Prostate gland (tissue), 2 donors: Measurements from ENCODE around the gene TEC. TPM values are rescaled to one million over a fixed set of nuclear protein-coding genes. Genes with fewer than 3 reads are reported as not detected.

Experiments used
- DNase-seq: peaks from one replicate; pipeline ENCODE4 v3.0.0-alpha.2; 2019; ENCODE audit warnings: low spot score
- H3K27ac ChIP-seq, 2 donors: fragments of 200-600 bp; sonication (generic); 2 replicates each; pipeline ENCODE4 v1.5.1; 2017 to 2019
- H3K27me3 ChIP-seq: fragments of 200-600 bp; sonication (generic); replicated peaks from 2 replicates; pipeline ENCODE4 v1.5.1; 2019; ENCODE audit not compliant: insufficient read depth
- H3K36me3 ChIP-seq, 2 donors: fragments of 200-600 bp; sonication (generic); 1 replicate in 1 of 2; 2 replicates in 1 of 2; pipeline versions ENCODE4 v1.5.1 to v1.8.1; 2017 to 2019
- H3K4me1 ChIP-seq: fragments of 200-600 bp; sonication (generic); replicated peaks from 2 replicates; pipeline ENCODE4 v1.5.1; 2019
- H3K4me3 ChIP-seq, 2 donors: fragments of 200-600 bp; sonication (generic); 2 replicates each; pipeline ENCODE4 v1.5.1; 2017 to 2019
- H3K9me3 ChIP-seq: fragments of 200-600 bp; sonication (generic); 2 replicates; pipeline ENCODE4 v1.5.1; 2017
- CTCF ChIP-seq, 4 experiments: fragments of 200-600 bp in 2 of 4; fragments of 450-650 bp in 2 of 4; sonication (generic) in 2 of 4; IDR thresholded peaks; 1 replicate in 3 of 4; 2 replicates in 1 of 4; pipeline ENCODE4 v1.5.1; 2016 to 2019; ENCODE audit warnings: antibody characterized with exemption in 4 of 4, mild to moderate bottlenecking in 2 of 4, moderate library complexity in 2 of 4
- POLR2A ChIP-seq: fragments of 450-650 bp; IDR thresholded peaks from one replicate; pipeline ENCODE4 v1.6.1; 2016; ENCODE audit warnings: antibody characterized with exemption, mild to moderate bottlenecking
- POLR2AphosphoS5 ChIP-seq: sonication (generic); formaldehyde crosslinking; IDR thresholded peaks from one replicate; pipeline ENCODE4 v1.6.1; 2017; ENCODE audit warnings: antibody characterized with exemption
- WGBS: methylation state at CpG from one replicate; pipeline ENCODE4 v1.1.5; 2018; 5-methylcytosine and 5-hydroxymethylcytosine counted together
- intact Hi-C: fragments of 100-400 bp; cut with DNase I; formaldehyde crosslinking; loops from one replicate; pipeline ENCODE4 v1.14.2; 2022
- total RNA-seq, 2 donors: library from RNA; depleted of rRNA; stranded (reverse); fragments of >200 nt; gene quantifications; one replicate each; pipeline ENCODE4 v1.1.0, GENCODE V29; 2016

The TEC gene
- total RNA-seq, 2 donors from 2014 or later, result 0.96 to 6.4 TPM

- no peaks in the 10 kb centered on the region for H3K9me3 ChIP-seq
- H3K4me1 ChIP-seq, result no peaks in the 10 kb centered on the region
- H3K36me3 ChIP-seq, result no peaks in the 10 kb centered on the region
- intact Hi-C loops, result no loop called here
- DNase-seq, result no peak
- TF ChIP-seq POLR2AphosphoS5 (no peak), POLR2A (no peak), CTCF (IDR thresholded peaks at IDR 0.05) (no peak)
- WGBS, result 75% methylated on average over 1 of the region's 1 CpG
- no peaks in the 10 kb centered on the region for H3K27me3 ChIP-seq
- H3K4me3 ChIP-seq, result no peak overlapping the region
- no peak overlapping the region for H3K27ac ChIP-seq
Measured at GRCh38 chr4:48248559-48248953, 21.1 kb downstream of the TEC start.

DNA sequence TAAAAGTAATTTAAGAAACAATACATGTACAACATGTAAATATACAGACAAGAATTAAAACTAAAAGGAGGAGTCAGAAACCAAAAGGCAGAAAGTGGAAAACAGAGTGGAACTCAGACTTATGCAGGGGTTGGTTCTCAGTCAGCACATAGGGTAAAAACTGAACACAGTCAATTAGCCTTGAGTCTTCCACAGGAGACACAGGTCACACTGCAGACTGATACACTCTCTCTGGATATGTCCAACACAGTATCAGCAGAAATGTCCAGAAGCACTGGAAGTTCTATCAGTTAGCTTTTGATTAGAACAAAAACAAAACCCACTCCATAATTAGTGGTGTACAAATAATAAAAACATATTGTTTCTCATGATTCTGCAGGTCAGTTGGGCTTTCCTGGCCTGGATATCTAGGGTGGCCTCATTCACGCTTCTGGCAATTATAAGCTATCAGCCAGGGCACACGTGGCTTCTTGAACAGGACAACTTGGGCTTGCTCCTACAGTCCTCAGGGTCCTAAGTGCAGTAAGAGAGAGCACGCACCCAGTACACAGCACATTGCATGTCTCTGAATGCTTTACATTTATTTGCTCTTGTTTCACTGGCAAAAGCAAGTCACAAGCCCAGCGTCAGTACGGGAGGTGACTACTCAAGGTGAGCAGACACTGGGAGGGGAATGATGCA lies 21.6 kb downstream of the TEC start:
- Histone ChIP-seq H3K4me1 (no peaks in the 10 kb centered on the region), H3K27me3 (no peaks in the 10 kb centered on the region), H3K27ac (no peak overlapping the region), H3K36me3 (no peaks in the 10 kb centered on the region), H3K4me3 (no peak overlapping the region), H3K9me3 (no peaks in the 10 kb centered on the region)
- TF ChIP-seq POLR2A, result no peak
- no peak for TF ChIP-seq CTCF (IDR thresholded peaks at IDR 0.05)
- no peak for TF ChIP-seq POLR2AphosphoS5
- 80% methylated on average over 5 of the region's 5 CpGs for WGBS
- intact Hi-C loops, result no loop called here
- DNase-seq, result no peak

GRCh38 chr4:48247142-48247877 lies 22.3 kb downstream of the TEC start:
- WGBS, result 81% methylated on average over 7 of the region's 7 CpGs

DNA sequence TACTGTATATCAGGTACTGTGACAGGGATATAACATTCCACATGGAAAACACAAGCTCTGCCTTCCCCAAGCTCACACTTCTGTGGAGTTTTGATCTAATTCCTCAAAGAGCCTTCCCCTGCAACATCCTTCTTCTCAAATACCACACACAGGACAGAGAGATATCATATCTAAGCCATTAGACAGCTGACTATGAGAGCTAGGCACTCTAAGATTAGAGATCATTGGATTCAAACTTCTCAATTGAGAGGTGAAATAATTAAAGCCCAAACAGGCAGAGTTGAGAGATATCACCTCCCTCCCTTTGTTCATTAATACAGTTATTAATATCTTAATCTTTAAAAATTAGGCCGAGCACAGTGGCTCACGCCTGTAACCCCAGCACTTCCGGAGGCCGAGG lies 25.0 kb downstream of the TEC start:
- WGBS, result 98% methylated on average over 4 of the region's 4 CpGs

More at GRCh38 chr4:48247142-48247877, 22.3 kb downstream of the TEC start:
- Histone ChIP-seq H3K9me3 (no peaks in the 10 kb centered on the region), H3K4me3 (no peak overlapping the region), H3K27me3 (no peaks in the 10 kb centered on the region), H3K36me3 (no peaks in the 10 kb centered on the region), H3K27ac (no peak overlapping the region), H3K4me1 (no peaks in the 10 kb centered on the region)
- intact Hi-C loops, result no loop called here
- TF ChIP-seq POLR2AphosphoS5 (no peak), CTCF (IDR thresholded peaks at IDR 0.05) (no peak), POLR2A (no peak)
- no peak for DNase-seq

More for the DNA sequence above, 25.0 kb downstream of the TEC start:
- Histone ChIP-seq H3K4me3 (no peak overlapping the region), H3K9me3 (no peaks in the 10 kb centered on the region), H3K27me3 (no peaks in the 10 kb centered on the region), H3K27ac (no peak overlapping the region), H3K36me3 (no peaks in the 10 kb centered on the region), H3K4me1 (no peaks in the 10 kb centered on the region)
- TF ChIP-seq POLR2AphosphoS5 (no peak), POLR2A (no peak), CTCF (IDR thresholded peaks at IDR 0.05) (no peak)
- intact Hi-C loops, result no loop called here
- DNase-seq, result no peak
